COLO829 (cell line): ENCODE results near the gene ARL8B.
"Not testable (repeated sequence)": the region's sequence is repeated elsewhere in the genome, so short reads cannot be mapped to it uniquely, and the experiment has no call there.

Experiments used
- DNase-seq: peaks from one replicate; pipeline ENCODE4 v3.0.0; 2012; ENCODE audit warnings: low spot score

ARL8B gene

GRCh38 chr3:5122030-5122740 is at the start of gene ARL8B:
Gene ARL8B, plus strand, starts transcription at chr3:5122292. Its CDS starts 174 bp downstream, at chr3:5122466.
- DNase-seq, result peak; percentile 73

- DNase-seq, result no peak
These were observed 48.6 kb upstream of the ARL8B start for GRCh38 chr3:5073374-5074085.

- peak; percentile 37 for DNase-seq
These were observed 43.9 kb upstream of the ARL8B start for GRCh38 chr3:5078151-5078550.

GRCh38 chr3:5079761-5080160 is 42.3 kb upstream of the ARL8B start:
- no peak for DNase-seq

- DNase-seq, result no peak
These were observed 41.1 kb upstream of the ARL8B start for GRCh38 chr3:5080779-5081550.

- not testable (repeated sequence) for DNase-seq
These were observed 39.9 kb upstream of the ARL8B start for GRCh38 chr3:5081973-5082788.

- DNase-seq, result no peak
These were observed 39.3 kb upstream of the ARL8B start for GRCh38 chr3:5082789-5083115.

- DNase-seq, result no peak
These were observed 37.9 kb upstream of the ARL8B start for GRCh38 chr3:5084224-5084623.

- no peak for DNase-seq
These were observed 35.4 kb upstream of the ARL8B start for GRCh38 chr3:5086708-5087107.

- DNase-seq, result no peak
These were observed 34.9 kb upstream of the ARL8B start for GRCh38 chr3:5087209-5087608.

GRCh38 chr3:5090197-5090596 is 31.9 kb upstream of the ARL8B start:
- DNase-seq, result no peak

GRCh38 chr3:5092018-5092417 is 30.1 kb upstream of the ARL8B start:
- DNase-seq, result no peak

GRCh38 chr3:5093731-5094130 is 28.4 kb upstream of the ARL8B start:
- no peak for DNase-seq

GRCh38 chr3:5095886-5096285 is 26.2 kb upstream of the ARL8B start:
- DNase-seq, result no peak

GRCh38 chr3:5096336-5097008 is 25.6 kb upstream of the ARL8B start:
- no peak for DNase-seq

- DNase-seq, result no peak
These were observed 23.7 kb upstream of the ARL8B start for GRCh38 chr3:5098346-5098745.

GRCh38 chr3:5102532-5102931 is 19.6 kb upstream of the ARL8B start:
- DNase-seq, result no peak

- DNase-seq, result no peak
These were observed 18.3 kb upstream of the ARL8B start for GRCh38 chr3:5103743-5104142.

- DNase-seq, result no peak
These were observed 17.0 kb upstream of the ARL8B start for GRCh38 chr3:5105050-5105449.

GRCh38 chr3:5106371-5106770 is 15.7 kb upstream of the ARL8B start:
- DNase-seq, result not testable (repeated sequence)

- not testable (repeated sequence) for DNase-seq
These were observed 15.2 kb upstream of the ARL8B start for GRCh38 chr3:5106933-5107334.

- no peak for DNase-seq
These were observed 11.8 kb upstream of the ARL8B start for GRCh38 chr3:5110337-5110736.
